Osteocyte (in vitro differentiated cells): ENCODE results near the gene CBX1. TPM values are rescaled to one million over a fixed set of nuclear protein-coding genes. Genes with fewer than 3 reads are reported as not detected.

Experiments used
- DNase-seq: peaks from one replicate; pipeline ENCODE4 v3.0.0; 2021; ENCODE audit warnings: mixed read lengths; ENCODE audit not compliant: unreplicated experiment; ENCODE audit errors: extremely low spot score
- H3K27ac Mint-ChIP-seq: one replicate; pipeline ENCODE4 v1.8.0; 2021; ENCODE audit warnings: mild to moderate bottlenecking, mixed read lengths; ENCODE audit not compliant: unreplicated experiment
- H3K27me3 Mint-ChIP-seq: one replicate; pipeline ENCODE4 v1.8.0; 2021; ENCODE audit warnings: mixed read lengths; ENCODE audit not compliant: unreplicated experiment
- H3K36me3 Mint-ChIP-seq: one replicate; pipeline ENCODE4 v1.8.0; 2021; ENCODE audit warnings: mixed read lengths; ENCODE audit not compliant: unreplicated experiment
- H3K4me1 Mint-ChIP-seq: one replicate; pipeline ENCODE4 v1.8.0; 2021; ENCODE audit warnings: mixed read lengths; ENCODE audit not compliant: unreplicated experiment
- H3K4me3 Mint-ChIP-seq: one replicate; pipeline ENCODE4 v1.8.0; 2021; ENCODE audit warnings: mild to moderate bottlenecking, moderate library complexity, mixed read lengths; ENCODE audit not compliant: unreplicated experiment
- H3K9me3 Mint-ChIP-seq: one replicate; pipeline ENCODE4 v1.8.0; 2021; ENCODE audit warnings: mixed read lengths; ENCODE audit not compliant: unreplicated experiment
- total RNA-seq: library from RNA; stranded (reverse); gene quantifications from 2 replicates; pipeline ENCODE4 v1.2.1, GENCODE V29; 2021
- TF ChIP-seq, protein P1 (sequence below): fragments of 200-600 bp; sonication (generic); IDR thresholded peaks from 2 replicates; pipeline ENCODE4 v1.5.0; 2021; ENCODE audit warnings: antibody characterized with exemption, mild to moderate bottlenecking, moderate library complexity

CBX1 gene
- total RNA-seq, 1 donor from 2014 or later, result 76.5 TPM

DNA sequence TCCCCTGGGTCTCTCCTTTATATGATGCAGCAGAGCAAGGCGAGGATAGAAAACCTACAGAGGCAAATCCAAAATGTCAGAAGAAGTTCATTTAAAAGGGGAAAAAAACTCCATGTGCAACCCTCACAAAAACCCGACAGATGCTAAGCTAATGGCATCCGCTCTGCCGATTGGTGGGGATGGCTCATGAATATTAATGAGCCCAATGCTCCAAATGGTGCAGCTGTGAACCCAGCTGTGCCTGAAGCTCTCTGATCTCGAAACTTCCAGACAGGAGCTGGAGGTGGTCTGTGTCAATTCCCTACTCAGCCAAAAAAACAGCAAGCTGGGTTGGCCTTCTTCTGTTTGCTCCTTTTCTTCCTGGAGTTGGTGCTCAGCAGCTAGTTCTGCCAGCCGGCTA, 21.8 kb upstream of the CBX1 start:
- Mint-ChIP-seq H3K4me3 (no peak overlapping the region), H3K27ac (no peak overlapping the region), H3K9me3 (no peaks in the 10 kb centered on the region), H3K36me3 (peaks cover 38% of the 10 kb centered on the region), H3K27me3 (no peaks in the 10 kb centered on the region), H3K4me1 (peaks cover 1% of the 10 kb centered on the region)
- no peak for DNase-seq
- TF ChIP-seq, protein P1, sequence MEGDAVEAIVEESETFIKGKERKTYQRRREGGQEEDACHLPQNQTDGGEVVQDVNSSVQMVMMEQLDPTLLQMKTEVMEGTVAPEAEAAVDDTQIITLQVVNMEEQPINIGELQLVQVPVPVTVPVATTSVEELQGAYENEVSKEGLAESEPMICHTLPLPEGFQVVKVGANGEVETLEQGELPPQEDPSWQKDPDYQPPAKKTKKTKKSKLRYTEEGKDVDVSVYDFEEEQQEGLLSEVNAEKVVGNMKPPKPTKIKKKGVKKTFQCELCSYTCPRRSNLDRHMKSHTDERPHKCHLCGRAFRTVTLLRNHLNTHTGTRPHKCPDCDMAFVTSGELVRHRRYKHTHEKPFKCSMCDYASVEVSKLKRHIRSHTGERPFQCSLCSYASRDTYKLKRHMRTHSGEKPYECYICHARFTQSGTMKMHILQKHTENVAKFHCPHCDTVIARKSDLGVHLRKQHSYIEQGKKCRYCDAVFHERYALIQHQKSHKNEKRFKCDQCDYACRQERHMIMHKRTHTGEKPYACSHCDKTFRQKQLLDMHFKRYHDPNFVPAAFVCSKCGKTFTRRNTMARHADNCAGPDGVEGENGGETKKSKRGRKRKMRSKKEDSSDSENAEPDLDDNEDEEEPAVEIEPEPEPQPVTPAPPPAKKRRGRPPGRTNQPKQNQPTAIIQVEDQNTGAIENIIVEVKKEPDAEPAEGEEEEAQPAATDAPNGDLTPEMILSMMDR, result no peak

DNA sequence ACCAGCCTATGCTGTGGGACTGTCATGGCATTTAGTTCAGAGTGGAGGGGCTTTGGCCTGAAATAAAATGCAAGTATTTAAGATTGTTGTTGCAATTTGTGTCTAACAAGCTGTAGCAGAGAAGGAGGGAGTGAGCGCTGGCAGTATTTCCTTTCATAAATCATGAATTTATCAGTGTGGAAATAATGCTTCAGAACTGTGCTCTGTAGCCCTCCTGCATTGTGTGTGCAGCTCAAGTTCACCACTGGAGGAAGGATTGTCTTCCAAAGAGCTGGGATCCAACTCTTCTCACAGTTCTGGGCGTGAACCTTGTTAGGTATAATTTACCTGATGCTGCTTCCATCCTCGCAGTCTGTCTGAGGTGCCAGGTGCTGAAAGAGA, 21.4 kb upstream of the CBX1 start:
- Mint-ChIP-seq H3K36me3 (peaks cover 42% of the 10 kb centered on the region), H3K27ac (no peak overlapping the region), H3K4me3 (no peak overlapping the region), H3K4me1 (no peaks in the 10 kb centered on the region), H3K9me3 (no peaks in the 10 kb centered on the region), H3K27me3 (no peaks in the 10 kb centered on the region)
- DNase-seq, result no peak
- TF ChIP-seq, protein P1, result no peak

DNA sequence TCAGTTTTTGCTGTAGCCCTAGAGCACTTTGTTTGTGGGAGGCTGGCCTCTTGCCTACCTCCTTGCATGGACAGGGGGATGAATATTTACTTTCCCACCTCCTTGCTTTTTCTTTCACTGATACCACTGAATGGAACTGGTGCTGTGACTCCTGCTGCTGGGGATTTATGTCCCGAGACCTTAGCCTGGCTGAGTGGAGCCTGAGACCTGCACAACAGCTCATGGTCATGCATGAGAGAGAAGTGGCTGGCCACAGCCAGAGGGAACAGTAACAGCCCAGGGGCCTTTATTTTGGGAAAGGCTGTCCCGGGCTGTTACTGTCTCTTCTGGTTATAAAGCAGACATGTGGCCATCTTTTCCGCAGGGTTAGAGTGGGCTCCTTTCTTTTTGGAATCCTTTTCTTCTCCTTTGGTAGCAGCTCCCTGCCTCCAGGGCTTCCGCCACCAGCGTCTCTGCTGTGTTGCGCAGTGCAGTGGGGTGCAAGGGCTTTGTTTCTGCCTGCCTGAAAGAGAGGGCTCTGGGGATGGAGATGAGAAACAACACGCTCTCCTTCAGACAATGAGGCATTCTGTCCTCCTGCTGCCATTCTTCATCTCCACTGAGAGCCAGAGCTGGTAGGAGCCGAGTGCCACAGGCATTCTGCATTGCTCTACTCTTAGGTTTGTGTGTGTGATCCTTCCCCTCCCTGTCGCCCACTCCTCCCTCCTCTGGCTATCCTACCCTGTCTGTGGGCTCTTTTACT, 20.8 kb upstream of the CBX1 start:
- TF ChIP-seq, protein P1, result no peak
- Mint-ChIP-seq H3K36me3 (peaks cover 40% of the 10 kb centered on the region), H3K27me3 (no peaks in the 10 kb centered on the region), H3K9me3 (no peaks in the 10 kb centered on the region), H3K4me3 (no peak overlapping the region), H3K27ac (no peak overlapping the region), H3K4me1 (no peaks in the 10 kb centered on the region)
- DNase-seq, result no peak

DNA sequence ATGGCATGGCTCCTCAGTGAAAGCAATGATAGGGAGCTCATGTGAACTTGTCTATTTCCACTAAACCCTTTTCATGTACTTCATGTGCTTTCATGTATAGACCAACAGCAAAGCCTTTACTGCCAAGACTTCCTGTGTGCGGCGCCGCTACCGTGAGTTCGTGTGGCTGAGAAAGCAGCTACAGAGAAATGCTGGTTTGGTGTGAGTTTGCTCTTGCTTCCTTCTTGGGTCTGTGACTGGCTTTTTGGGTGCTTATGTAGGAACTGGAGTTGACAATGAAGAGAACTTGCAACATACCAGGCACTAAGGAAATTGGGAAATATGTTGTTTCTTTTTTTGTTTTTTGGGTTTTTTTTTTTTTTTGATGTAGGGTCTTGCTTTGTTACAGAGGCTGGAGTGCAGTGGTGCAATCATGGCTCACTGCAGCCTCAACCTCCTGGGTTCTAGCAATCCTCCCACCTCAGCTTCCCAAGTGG, 12.0 kb upstream of the CBX1 start:
- Mint-ChIP-seq H3K9me3 (no peaks in the 10 kb centered on the region), H3K4me3 (no peak overlapping the region), H3K36me3 (peaks cover 10% of the 10 kb centered on the region), H3K4me1 (peaks cover 14% of the 10 kb centered on the region), H3K27me3 (no peaks in the 10 kb centered on the region), H3K27ac (no peak overlapping the region)
- TF ChIP-seq, protein P1, result no peak
- DNase-seq, result no peak

DNA sequence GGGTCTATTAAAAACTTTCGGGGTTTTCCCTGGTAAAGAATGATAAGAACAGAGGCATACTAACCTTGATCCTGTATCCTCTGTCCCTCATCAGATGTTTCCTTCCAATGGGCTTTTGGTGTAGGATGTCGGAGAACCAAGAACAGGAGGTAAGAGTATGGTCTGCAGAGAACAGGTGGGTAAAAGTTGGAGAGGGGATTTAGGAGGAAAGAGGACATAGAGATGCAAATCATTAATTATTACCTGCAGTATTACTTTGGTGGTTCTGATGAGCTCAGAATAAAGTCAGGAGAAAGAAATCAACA, 10.6 kb upstream of the CBX1 start:
- Mint-ChIP-seq H3K4me3 (no peak overlapping the region), H3K4me1 (peaks cover 18% of the 10 kb centered on the region), H3K9me3 (no peaks in the 10 kb centered on the region), H3K27me3 (no peaks in the 10 kb centered on the region), H3K27ac (no peak overlapping the region), H3K36me3 (peaks cover 5% of the 10 kb centered on the region)
- TF ChIP-seq, protein P1, result no peak
- DNase-seq, result no peak
